Smooth muscle cell (in vitro differentiated cells): ENCODE measurements around the gene TTBK2. TPM values are rescaled to one million over a fixed set of nuclear protein-coding genes. Genes with fewer than 3 reads are reported as not detected.

Experiments used
- DNase-seq: peaks from one replicate; lab custom pipeline; 2025; ENCODE audit not compliant: unreplicated experiment; lab: John Stamatoyannopoulos, UW
- H2AFZ ChIP-seq: fragments of 200-600 bp; sonication (generic); 2 replicates; pipeline ENCODE4 v1.6.0; 2016; ENCODE audit warnings: antibody characterized with exemption, low read depth, mild to moderate bottlenecking
- H3F3A ChIP-seq: fragments of 200-600 bp; sonication (generic); 2 replicates; pipeline ENCODE4 v1.6.0; 2017; ENCODE audit warnings: antibody characterized with exemption, low read depth
- H3K27ac ChIP-seq: fragments of 200-600 bp; sonication (generic); 2 replicates; pipeline ENCODE4 v1.5.1; 2016; ENCODE audit warnings: low read depth, mild to moderate bottlenecking
- H3K27me3 ChIP-seq: fragments of 200-600 bp; sonication (generic); 2 replicates; pipeline ENCODE4 v1.6.1; 2016; ENCODE audit warnings: low read depth, mild to moderate bottlenecking
- H3K36me3 ChIP-seq: fragments of 200-600 bp; sonication (generic); 2 replicates; pipeline ENCODE4 v1.5.1; 2016; ENCODE audit warnings: low read depth
- H3K4me1 ChIP-seq: fragments of 200-600 bp; sonication (generic); 2 replicates; pipeline ENCODE4 v1.5.1; 2016; ENCODE audit warnings: low read depth
- H3K4me2 ChIP-seq: fragments of 200-600 bp; sonication (generic); 2 replicates; pipeline ENCODE4 v1.6.0; 2016; ENCODE audit warnings: mild to moderate bottlenecking
- H3K4me3 ChIP-seq: fragments of 200-600 bp; sonication (generic); 2 replicates; pipeline ENCODE4 v1.5.1; 2016; ENCODE audit warnings: mild to moderate bottlenecking
- H3K79me2 ChIP-seq: fragments of 200-600 bp; sonication (generic); 2 replicates; pipeline ENCODE4 v1.6.0; 2016; ENCODE audit warnings: low read depth, mild to moderate bottlenecking
- H3K9ac ChIP-seq: fragments of 200-600 bp; sonication (generic); 2 replicates; pipeline ENCODE4 v1.6.0; 2016; ENCODE audit warnings: low read depth
- H3K9me3 ChIP-seq: fragments of 200-600 bp; sonication (generic); replicated peaks from 2 replicates; pipeline ENCODE4 v1.5.1; 2016; ENCODE audit warnings: low read depth
- H4K20me1 ChIP-seq: fragments of 200-600 bp; sonication (generic); 2 replicates; pipeline ENCODE4 v1.6.0; 2016; ENCODE audit warnings: low read depth
- CTCF ChIP-seq: fragments of 200-600 bp; sonication (generic); IDR thresholded peaks from 2 replicates; pipeline ENCODE4 v1.5.1; 2017; ENCODE audit warnings: borderline replicate concordance, mild to moderate bottlenecking, antibody characterized with exemption; ENCODE audit not compliant: insufficient read depth, poor library complexity, severe bottlenecking
- WGBS: methylation state at CpG from one replicate; pipeline ENCODE4 v1.1.7; 2016; ENCODE audit warnings: low lambda C conversion rate; 5-methylcytosine and 5-hydroxymethylcytosine counted together
- polyA plus RNA-seq: library from polyadenylated mRNA; unstranded; fragments of >200 nt; fragmentation: Nextera tagmentation; extraction: Ambion mirVana; gene quantifications from 2 replicates; pipeline ENCODE4 v1.2.1, GENCODE V29; 2016
- total RNA-seq: library from RNA; depleted of rRNA; stranded (reverse); fragments of >200 nt; gene quantifications from 2 replicates; pipeline ENCODE4 v1.2.3, GENCODE V29; 2014

Gene TTBK2
- total and polyA plus RNA-seq, 2 experiments from 2014 or later = 6.6 to 11.1 TPM

GRCh38 chr15:42726114-42726513, 194.5 kb downstream of the TTBK2 start:
- Histone ChIP-seq H3K9ac (no peak overlapping the region), H3K4me1 (no peaks in the 10 kb centered on the region), H3K4me3 (no peak overlapping the region), H3K36me3 (peaks cover 13% of the 10 kb centered on the region), H3K79me2 (no peaks in the 10 kb centered on the region), H3K9me3 (no peaks in the 10 kb centered on the region), H2AFZ (no peak overlapping the region), H4K20me1 (no peaks in the 10 kb centered on the region), H3K27ac (no peak overlapping the region), H3K27me3 (no peaks in the 10 kb centered on the region), H3F3A (no peaks in the 10 kb centered on the region), H3K4me2 (no peak overlapping the region)
- WGBS = 96% methylated on average over 11 of the region's 11 CpGs
- no peak for TF ChIP-seq CTCF
- no peak for DNase-seq

DNA sequence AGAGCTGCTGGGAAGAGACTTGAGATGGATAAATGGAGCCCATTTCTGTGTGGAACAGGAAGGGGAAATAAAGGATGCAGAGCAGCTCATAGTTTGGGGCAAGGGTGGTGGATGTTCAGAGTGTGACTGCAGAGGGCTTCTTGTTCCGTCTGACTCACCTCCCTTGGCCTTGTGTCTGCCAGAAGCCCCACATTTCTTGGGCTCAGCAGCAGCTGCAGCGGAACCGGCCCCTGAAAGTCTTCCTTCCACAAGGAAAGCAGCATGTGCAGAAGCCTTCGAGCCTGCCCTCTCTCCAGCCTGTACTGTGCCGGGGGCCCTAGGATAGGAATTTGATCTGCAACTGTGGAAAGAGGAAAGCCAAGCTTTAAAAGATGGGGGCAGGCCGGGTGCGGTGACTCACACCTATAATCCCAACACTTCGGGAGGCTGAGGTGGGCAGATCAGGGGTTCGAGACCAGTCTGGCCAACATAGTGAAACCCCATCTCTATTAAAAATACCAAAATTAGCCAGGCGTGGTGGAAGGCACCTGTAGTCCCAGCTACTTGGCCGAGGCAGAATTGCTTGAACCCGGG, 195.2 kb downstream of the TTBK2 start:
- H3K27ac ChIP-seq = no peak overlapping the region
- H3K4me3 ChIP-seq = no peak overlapping the region
- no peaks in the 10 kb centered on the region for H3K4me1 ChIP-seq
- H3K27me3 ChIP-seq = no peaks in the 10 kb centered on the region
- no peaks in the 10 kb centered on the region for H4K20me1 ChIP-seq
- TF ChIP-seq CTCF = no peak
- peaks cover 13% of the 10 kb centered on the region for H3K36me3 ChIP-seq
- no peak overlapping the region for H3K4me2 ChIP-seq
- 90% methylated on average over 12 of the region's 12 CpGs for WGBS
- no peak overlapping the region for H2AFZ ChIP-seq
- no peaks in the 10 kb centered on the region for H3K9me3 ChIP-seq
- no peaks in the 10 kb centered on the region for H3F3A ChIP-seq
- no peaks in the 10 kb centered on the region for H3K79me2 ChIP-seq
- DNase-seq = no peak
- H3K9ac ChIP-seq = no peak overlapping the region

DNA sequence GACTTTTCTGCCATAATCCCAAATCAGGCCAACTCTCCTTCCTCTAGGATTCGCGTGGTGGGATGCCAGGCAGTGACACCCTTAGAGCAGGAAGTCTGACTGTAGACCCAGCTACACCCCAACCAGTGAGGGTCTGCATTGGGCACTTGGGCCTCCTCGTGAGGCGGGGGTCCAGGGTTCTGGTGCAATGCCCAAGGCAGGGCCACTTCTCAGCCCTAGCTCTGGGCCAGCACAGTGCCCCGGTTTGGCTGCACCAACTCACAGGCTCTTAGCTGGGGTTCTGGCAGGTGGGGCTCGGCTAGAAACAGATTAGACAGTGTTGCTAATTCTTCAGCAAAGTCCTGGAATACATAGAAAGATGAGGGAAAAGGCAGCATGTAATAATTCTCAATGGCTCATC, 196.3 kb downstream of the TTBK2 start:
- 99% methylated on average over 6 of the region's 6 CpGs for WGBS
- no peak for DNase-seq
- Histone ChIP-seq H3K4me3 (no peak overlapping the region), H2AFZ (no peak overlapping the region), H3K4me1 (no peaks in the 10 kb centered on the region), H3K27ac (no peak overlapping the region), H3F3A (no peaks in the 10 kb centered on the region), H3K36me3 (peaks cover 16% of the 10 kb centered on the region), H3K4me2 (no peak overlapping the region), H4K20me1 (no peaks in the 10 kb centered on the region), H3K27me3 (no peaks in the 10 kb centered on the region), H3K79me2 (no peaks in the 10 kb centered on the region), H3K9me3 (no peaks in the 10 kb centered on the region), H3K9ac (no peak overlapping the region)
- no peak for TF ChIP-seq CTCF

DNA sequence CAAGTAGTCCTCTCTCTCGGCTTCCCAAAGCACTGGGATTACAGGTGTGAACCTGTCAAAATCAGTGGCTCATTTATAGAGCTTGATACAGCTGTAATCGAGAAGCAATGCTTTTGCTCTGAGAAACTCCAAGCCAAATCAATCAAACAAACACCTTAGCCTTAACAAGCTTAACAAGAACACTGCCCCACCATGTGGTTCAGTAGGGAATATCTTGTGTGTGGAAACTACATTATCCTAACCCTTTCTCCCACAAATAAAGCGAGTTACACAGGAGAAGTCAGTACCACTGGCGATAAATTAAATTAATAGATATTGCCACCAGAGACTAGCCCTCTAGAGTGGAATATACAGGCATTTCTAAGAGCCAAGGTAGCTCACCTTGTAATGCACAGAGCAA, 197.5 kb downstream of the TTBK2 start:
- H3K9me3 ChIP-seq = no peaks in the 10 kb centered on the region

More for the DNA sequence above, 197.5 kb downstream of the TTBK2 start:
- H3K79me2 ChIP-seq = no peaks in the 10 kb centered on the region
- H3K4me3 ChIP-seq = no peak overlapping the region
- H3K27me3 ChIP-seq = no peaks in the 10 kb centered on the region
- H3K9ac ChIP-seq = no peak overlapping the region
- WGBS = 94% methylated on average over 4 of the region's 4 CpGs
- H3F3A ChIP-seq = no peaks in the 10 kb centered on the region
- no peaks in the 10 kb centered on the region for H4K20me1 ChIP-seq
- no peak overlapping the region for H3K27ac ChIP-seq
- H2AFZ ChIP-seq = no peak overlapping the region
- no peaks in the 10 kb centered on the region for H3K4me1 ChIP-seq
- DNase-seq = no peak
- peaks cover 16% of the 10 kb centered on the region for H3K36me3 ChIP-seq
- no peak overlapping the region for H3K4me2 ChIP-seq
- TF ChIP-seq CTCF = no peak
